ENCODE measurements around the gene AIM2.
"Not testable (repeated sequence)": the region's sequence is repeated elsewhere in the genome, so short reads cannot be mapped to it uniquely, and the experiment has no call there.

Gene AIM2

GRCh38 chr1:159079525-159079924, 3.0 kb upstream of the AIM2 start:
- no peak for DNase-seq (ENCODE audit: low read depth, low spot score)

GRCh38 chr1:159077120-159077961, 775 bp upstream of the AIM2 start:
- peak; percentile 34 for DNase-seq (ENCODE audit: low read depth, low spot score)

GRCh38 chr1:159071970-159072582, 4.5 kb downstream of the AIM2 start:
- no peak for DNase-seq (ENCODE audit: low read depth, low spot score)

- DNase-seq (ENCODE audit: low read depth, low spot score): no peak
Observed at GRCh38 chr1:159068886-159069285, 7.7 kb downstream of the AIM2 start.

GRCh38 chr1:159067699-159068621, 8.6 kb downstream of the AIM2 start:
- no peak for DNase-seq (ENCODE audit: low read depth, low spot score)

- no peak for DNase-seq (ENCODE audit: low read depth, low spot score)
Observed at GRCh38 chr1:159066108-159066507, 10.5 kb downstream of the AIM2 start.

- no peak for DNase-seq (ENCODE audit: low read depth, low spot score)
Observed at GRCh38 chr1:159065106-159065505, 11.5 kb downstream of the AIM2 start.

- DNase-seq (ENCODE audit: low read depth, low spot score): no peak
Observed at GRCh38 chr1:159058751-159059150, 17.8 kb downstream of the AIM2 start.

GRCh38 chr1:159056069-159056698, 20.4 kb downstream of the AIM2 start:
- DNase-seq (ENCODE audit: low read depth, low spot score): no peak

- DNase-seq (ENCODE audit: low read depth, low spot score): no peak
Observed at GRCh38 chr1:159055181-159055641, 21.4 kb downstream of the AIM2 start.

GRCh38 chr1:159054427-159054826, 22.1 kb downstream of the AIM2 start:
- no peak for DNase-seq (ENCODE audit: low read depth, low spot score)

GRCh38 chr1:159051436-159051835, 25.1 kb downstream of the AIM2 start:
- DNase-seq (ENCODE audit: low read depth, low spot score): no peak

GRCh38 chr1:159046486-159046885, 30.1 kb downstream of the AIM2 start:
- not testable (repeated sequence) for DNase-seq (ENCODE audit: low read depth, low spot score)

- DNase-seq (ENCODE audit: low read depth, low spot score): no peak
Observed at GRCh38 chr1:159040893-159041724, 35.5 kb downstream of the AIM2 start.

- DNase-seq (ENCODE audit: low read depth, low spot score): no peak
Observed at GRCh38 chr1:159040206-159040605, 36.4 kb downstream of the AIM2 start.

GRCh38 chr1:159030877-159031447, 45.6 kb downstream of the AIM2 start:
- no peak for DNase-seq (ENCODE audit: low read depth, low spot score)

GRCh38 chr1:159030311-159030710, 46.3 kb downstream of the AIM2 start:
- no peak for DNase-seq (ENCODE audit: low read depth, low spot score)

- not testable (repeated sequence) for DNase-seq (ENCODE audit: low read depth, low spot score)
Observed at GRCh38 chr1:159026841-159027240, 49.7 kb downstream of the AIM2 start.

GRCh38 chr1:159025043-159025442, 51.5 kb downstream of the AIM2 start:
- no peak for DNase-seq (ENCODE audit: low read depth, low spot score)

- no peak for DNase-seq (ENCODE audit: low read depth, low spot score)
Observed at GRCh38 chr1:159023723-159024122, 52.8 kb downstream of the AIM2 start.
